Fibroblast of the aortic adventitia (primary cell): ENCODE results near the gene NTN4. TPM values are rescaled to one million over a fixed set of nuclear protein-coding genes. Genes with fewer than 3 reads are reported as not detected.

Experiments used
- DNase-seq: peaks from one replicate; pipeline ENCODE4 v3.0.0-alpha.2; 2010; ENCODE audit warnings: low read depth
- H3K4me3 ChIP-seq: 2 replicates; pipeline ENCODE4 v1.5.1; 2011; ENCODE audit warnings: low read depth, mild to moderate bottlenecking, control low read depth, low read length, moderate library complexity
- CTCF ChIP-seq: IDR thresholded peaks from 2 replicates; pipeline ENCODE4 v1.5.1; 2011; ENCODE audit warnings: mild to moderate bottlenecking, low read length, control low read depth, inconsistent platforms; ENCODE audit not compliant: insufficient read depth
- total RNA-seq: library from RNA; depleted of rRNA; stranded (reverse); fragments of >200 nt; gene quantifications from 2 replicates; pipeline ENCODE4 v1.2.3, GENCODE V29; 2012; ENCODE audit warnings: low replicate concordance

Gene NTN4
- total RNA-seq, 1 donor, result 71.8 TPM

GRCh38 chr12:95641299-95641952 is 149.1 kb downstream of the NTN4 start:
- no peak for DNase-seq
- H3K4me3 ChIP-seq, result no peak overlapping the region
- no peak for TF ChIP-seq CTCF

GRCh38 chr12:95640516-95640915 is 150.0 kb downstream of the NTN4 start:
- no peak for DNase-seq
- TF ChIP-seq CTCF, result no peak
- H3K4me3 ChIP-seq, result no peak overlapping the region

GRCh38 chr12:95637471-95638155 is 153.0 kb downstream of the NTN4 start:
- peak; percentile 94 for DNase-seq
- no peak overlapping the region for H3K4me3 ChIP-seq
- no peak for TF ChIP-seq CTCF

- no peak for DNase-seq
- H3K4me3 ChIP-seq, result no peak overlapping the region
Observed at GRCh38 chr12:95637010-95637409, 153.6 kb downstream of the NTN4 start.

GRCh38 chr12:95634622-95635621 is 155.6 kb downstream of the NTN4 start:
- DNase-seq, result no peak
- no peak for TF ChIP-seq CTCF

More at GRCh38 chr12:95637010-95637409, 153.6 kb downstream of the NTN4 start:
- TF ChIP-seq CTCF, result no peak

GRCh38 chr12:95633732-95634465 is 156.7 kb downstream of the NTN4 start:
- DNase-seq, result peak; percentile 71
- no peak overlapping the region for H3K4me3 ChIP-seq
- TF ChIP-seq CTCF, result no peak

More at GRCh38 chr12:95634622-95635621, 155.6 kb downstream of the NTN4 start:
- no peak overlapping the region for H3K4me3 ChIP-seq
